SK-N-MC (cell line): ENCODE data around the gene NRP2.

Experiments used
- EZH2 ChIP-seq: fragments of 200-600 bp; sonication (generic); IDR thresholded peaks from one replicate; pipeline ENCODE4 v1.6.1; 2017; ENCODE audit warnings: antibody characterized with exemption
- POLR2AphosphoS5 ChIP-seq: IDR thresholded peaks from 2 replicates; pipeline ENCODE4 v1.6.1; 2012; ENCODE audit warnings: mild to moderate bottlenecking, low read depth, low read length, borderline replicate concordance

DNA sequence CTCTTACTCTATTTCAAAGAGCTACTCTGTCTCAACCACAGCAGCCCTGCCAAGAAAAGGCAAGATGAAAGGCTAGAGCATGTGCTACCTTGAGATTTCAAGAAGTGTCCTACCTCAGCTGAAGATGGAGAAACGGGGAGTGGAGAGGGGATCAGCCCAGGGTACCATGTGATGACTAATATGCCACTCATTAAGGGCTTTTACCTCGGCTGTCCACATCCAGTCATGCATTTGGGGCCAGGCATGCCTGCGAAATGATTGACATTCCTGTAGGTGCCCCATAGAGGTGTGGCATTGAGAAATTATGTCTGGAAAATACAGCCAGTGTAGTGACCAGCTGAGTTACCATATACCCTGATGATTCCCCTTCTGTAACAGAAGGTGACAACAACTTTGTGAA, 96.1 kb downstream of the NRP2 start:
- TF ChIP-seq POLR2AphosphoS5 (no peak), EZH2 (no peak)
